Esophagus muscularis mucosa (tissue), 4 donors: ENCODE results near the gene BLOC1S3.

ENCODE experiments used
- EP300 ChIP-seq: sonication (generic); formaldehyde crosslinking; IDR thresholded peaks from one replicate; pipeline ENCODE4 v1.6.1; 2017; ENCODE audit warnings: antibody characterized with exemption
- POLR2A ChIP-seq: fragments of 450-650 bp; IDR thresholded peaks from one replicate; pipeline ENCODE4 v1.6.1; 2017; ENCODE audit warnings: antibody characterized with exemption, moderate library complexity, mild to moderate bottlenecking, low read depth
- POLR2AphosphoS5 ChIP-seq, 2 donors: sonication (generic); formaldehyde crosslinking; IDR thresholded peaks; one replicate each; pipeline ENCODE4 v1.6.1; 2017; ENCODE audit warnings: antibody characterized with exemption in 2 of 2
- TF ChIP-seq, protein P1 (sequence below), 3 experiments: fragments of 200-600 bp in 2 of 3; fragments of 450-650 bp in 1 of 3; sonication (generic) in 2 of 3; IDR thresholded peaks; one replicate each; pipeline ENCODE4 v1.5.1; 2017 to 2019; ENCODE audit warnings: antibody characterized with exemption in 3 of 3, mild to moderate bottlenecking in 2 of 3, moderate library complexity in 1 of 3

- TF ChIP-seq POLR2AphosphoS5 (IDR thresholded peaks at IDR 0.05) (no peak), POLR2A (no peak), EP300 (no peak)
- TF ChIP-seq, protein P1, sequence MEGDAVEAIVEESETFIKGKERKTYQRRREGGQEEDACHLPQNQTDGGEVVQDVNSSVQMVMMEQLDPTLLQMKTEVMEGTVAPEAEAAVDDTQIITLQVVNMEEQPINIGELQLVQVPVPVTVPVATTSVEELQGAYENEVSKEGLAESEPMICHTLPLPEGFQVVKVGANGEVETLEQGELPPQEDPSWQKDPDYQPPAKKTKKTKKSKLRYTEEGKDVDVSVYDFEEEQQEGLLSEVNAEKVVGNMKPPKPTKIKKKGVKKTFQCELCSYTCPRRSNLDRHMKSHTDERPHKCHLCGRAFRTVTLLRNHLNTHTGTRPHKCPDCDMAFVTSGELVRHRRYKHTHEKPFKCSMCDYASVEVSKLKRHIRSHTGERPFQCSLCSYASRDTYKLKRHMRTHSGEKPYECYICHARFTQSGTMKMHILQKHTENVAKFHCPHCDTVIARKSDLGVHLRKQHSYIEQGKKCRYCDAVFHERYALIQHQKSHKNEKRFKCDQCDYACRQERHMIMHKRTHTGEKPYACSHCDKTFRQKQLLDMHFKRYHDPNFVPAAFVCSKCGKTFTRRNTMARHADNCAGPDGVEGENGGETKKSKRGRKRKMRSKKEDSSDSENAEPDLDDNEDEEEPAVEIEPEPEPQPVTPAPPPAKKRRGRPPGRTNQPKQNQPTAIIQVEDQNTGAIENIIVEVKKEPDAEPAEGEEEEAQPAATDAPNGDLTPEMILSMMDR (IDR thresholded peaks at IDR 0.05), result no peak
Observed at GRCh38 chr19:45170146-45171106, 8.2 kb upstream of the BLOC1S3 start.
